GM18873 (cell line): ENCODE results near the gene ZNF502.
"Not testable (repeated sequence)": the region's sequence is repeated elsewhere in the genome, so short reads cannot be mapped to it uniquely, and the experiment has no call there.

Experiments
- ATAC-seq: cut with Tn5 transposase; IDR thresholded peaks from one replicate; pipeline ENCODE4 v1.9.1; 2021; ENCODE audit warnings: mild to moderate bottlenecking, moderate library complexity, moderate number of reproducible peaks; ENCODE audit not compliant: unreplicated experiment, low FRiP score

Gene ZNF502

GRCh38 chr3:44712455-44713075 lies at the start of gene ZNF502:
Gene ZNF502 (plus strand): TSS chr3:44712660. CDS start chr3:44720262, 7,602 bp downstream.
- no peak for ATAC-seq

DNA sequence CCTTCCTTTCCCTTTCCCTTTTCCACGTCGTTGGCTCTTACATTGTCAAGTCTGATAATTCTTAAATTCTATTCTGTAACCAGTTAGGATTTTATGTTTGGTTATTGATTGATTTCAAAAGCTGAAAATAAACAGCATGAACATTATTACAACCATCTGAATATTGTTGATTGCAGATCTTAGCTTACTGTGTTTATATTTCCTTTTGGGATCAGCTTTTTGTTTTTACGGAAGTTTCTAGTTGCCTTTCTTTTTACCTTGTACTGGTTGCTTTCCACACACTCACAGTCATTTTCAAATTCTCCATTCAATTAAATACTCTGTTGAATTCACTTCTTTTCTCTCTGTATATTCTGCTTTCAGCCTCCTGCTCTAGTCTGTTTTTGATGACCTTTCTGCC lies 47.3 kb upstream of the ZNF502 start:
- no peak for ATAC-seq

GRCh38 chr3:44666346-44666745 lies 46.1 kb upstream of the ZNF502 start:
- no peak for ATAC-seq

DNA sequence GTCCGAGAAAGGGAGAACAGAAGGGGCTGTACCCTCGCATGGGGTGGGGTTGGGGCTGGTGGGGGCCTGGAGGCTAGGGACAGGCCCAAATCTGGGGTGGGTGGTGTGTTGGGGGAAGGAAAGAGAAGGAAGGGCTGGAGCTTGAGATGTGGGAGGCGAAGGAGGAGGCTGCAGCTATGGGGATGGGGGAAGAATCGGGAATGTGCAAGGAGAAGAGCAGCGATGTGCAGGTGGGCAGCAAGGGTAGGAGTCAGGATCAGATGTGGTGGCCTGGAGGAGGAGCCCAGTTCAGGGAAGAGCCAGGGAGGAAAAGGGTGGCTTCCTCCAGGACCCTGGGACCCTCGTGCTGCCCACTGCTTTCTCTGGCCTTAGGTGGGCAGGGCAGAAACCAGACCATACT lies 42.7 kb upstream of the ZNF502 start:
- ATAC-seq, result no peak

GRCh38 chr3:44673466-44673865 lies 39.0 kb upstream of the ZNF502 start:
- ATAC-seq, result not testable (repeated sequence)

GRCh38 chr3:44674211-44674610 lies 38.2 kb upstream of the ZNF502 start:
- no peak for ATAC-seq

DNA sequence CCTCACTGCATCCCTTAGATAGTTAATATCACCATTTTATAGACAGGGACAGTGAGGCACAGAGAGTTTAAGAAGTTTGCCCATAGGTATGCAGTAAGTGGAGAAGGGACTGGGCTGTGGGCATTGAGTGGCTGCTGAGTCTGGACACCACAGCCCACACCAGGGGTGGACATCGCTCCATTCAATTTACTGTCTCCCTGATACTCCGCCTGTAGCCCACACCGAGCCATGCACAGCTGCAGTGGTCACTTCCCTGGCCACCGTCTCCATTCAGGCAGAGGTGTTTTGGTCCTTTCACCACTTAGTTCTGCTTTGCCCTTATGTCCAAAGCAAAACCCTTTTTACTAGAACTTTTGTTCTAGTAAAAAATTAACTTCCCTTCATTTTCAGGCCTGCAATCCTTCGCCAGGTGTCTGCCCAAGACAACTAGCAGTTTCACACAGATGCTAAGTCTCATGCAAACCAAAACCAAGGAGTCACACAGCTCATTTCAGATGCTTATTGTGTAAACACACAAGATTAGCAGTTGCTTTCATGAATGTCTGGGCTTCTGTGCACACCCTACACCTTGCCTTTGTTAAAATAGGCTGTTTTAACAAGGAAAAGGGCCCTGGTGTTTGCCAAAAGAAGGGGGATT lies 33.9 kb upstream of the ZNF502 start:
- no peak for ATAC-seq

DNA sequence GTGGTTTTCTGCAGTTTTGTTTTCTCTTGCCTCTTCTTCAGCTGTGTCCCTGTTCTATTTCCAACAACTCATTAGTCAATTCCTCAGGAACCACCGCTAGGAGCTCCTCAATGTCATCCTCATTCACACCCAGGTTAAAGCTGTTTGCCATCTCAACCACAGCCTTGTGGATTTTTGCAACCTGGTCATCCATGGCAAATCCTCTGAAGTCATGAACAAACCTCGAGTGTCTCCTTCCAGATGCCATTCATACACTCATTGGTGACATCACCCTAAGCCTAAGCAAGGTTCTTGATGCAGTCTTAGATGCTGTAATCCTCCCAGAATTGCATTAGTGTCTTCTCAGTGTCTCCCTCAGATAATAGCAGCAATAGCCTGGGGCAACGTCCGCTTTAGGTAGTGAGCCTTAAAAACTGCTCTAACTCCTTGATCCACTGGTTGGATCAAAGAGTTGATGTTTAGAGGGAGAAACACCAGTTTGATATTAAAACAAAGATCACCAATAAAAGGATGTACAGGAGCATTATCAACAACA lies 31.5 kb upstream of the ZNF502 start:
- ATAC-seq, result no peak

DNA sequence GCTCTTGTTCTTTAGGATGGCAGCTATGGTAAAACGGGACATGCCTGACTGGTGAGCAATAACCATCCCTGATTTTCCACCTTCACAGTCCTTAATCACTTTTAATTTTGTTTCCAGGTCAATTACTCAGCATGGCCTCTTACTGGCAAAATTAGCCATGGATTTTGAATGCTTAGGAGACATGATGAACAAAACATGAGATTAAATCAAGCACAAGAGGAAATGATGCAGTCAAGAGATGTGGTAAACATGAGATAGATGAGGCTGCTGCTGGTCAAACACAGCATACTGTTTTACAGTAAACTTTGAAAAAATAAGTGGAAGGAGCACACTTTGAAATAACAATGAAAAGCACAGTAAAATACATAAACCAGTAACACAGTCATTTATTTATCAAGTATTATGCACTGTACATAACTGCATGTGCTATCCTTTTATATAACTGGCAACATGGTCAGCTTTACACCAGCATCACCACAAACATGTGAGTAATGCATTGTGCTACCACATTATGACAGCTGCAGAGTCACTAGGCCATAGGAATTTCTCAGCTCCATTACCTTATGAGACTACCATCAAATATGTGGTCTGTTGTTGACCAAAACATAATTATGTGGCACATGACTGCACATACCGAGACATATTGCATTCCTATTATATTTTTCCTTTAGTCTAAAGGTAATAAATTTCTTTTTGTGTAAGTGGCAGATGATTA lies 30.1 kb upstream of the ZNF502 start:
- no peak for ATAC-seq

- ATAC-seq, result peak; percentile 49
Observed at GRCh38 chr3:44685128-44685800, 27.2 kb upstream of the ZNF502 start.

DNA sequence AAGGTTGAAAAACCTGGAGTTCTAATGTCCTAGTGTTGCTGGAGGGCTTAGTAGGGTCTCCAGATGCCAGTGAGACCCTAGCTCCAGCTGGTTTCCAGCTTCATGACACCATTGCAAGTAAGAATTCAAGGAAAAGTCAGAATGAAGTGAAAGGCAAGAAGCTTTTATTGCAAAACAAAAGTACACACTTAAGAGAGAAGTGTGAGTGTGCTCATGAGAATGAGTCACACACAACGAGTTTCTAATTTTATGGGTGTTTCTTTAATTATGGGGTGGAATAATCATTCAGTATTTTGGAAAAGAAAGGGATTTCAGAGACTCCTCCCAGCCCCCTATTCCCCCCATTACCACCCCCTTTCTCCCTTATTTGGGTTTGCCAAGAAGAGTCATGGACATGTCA lies 24.6 kb upstream of the ZNF502 start:
- no peak for ATAC-seq

DNA sequence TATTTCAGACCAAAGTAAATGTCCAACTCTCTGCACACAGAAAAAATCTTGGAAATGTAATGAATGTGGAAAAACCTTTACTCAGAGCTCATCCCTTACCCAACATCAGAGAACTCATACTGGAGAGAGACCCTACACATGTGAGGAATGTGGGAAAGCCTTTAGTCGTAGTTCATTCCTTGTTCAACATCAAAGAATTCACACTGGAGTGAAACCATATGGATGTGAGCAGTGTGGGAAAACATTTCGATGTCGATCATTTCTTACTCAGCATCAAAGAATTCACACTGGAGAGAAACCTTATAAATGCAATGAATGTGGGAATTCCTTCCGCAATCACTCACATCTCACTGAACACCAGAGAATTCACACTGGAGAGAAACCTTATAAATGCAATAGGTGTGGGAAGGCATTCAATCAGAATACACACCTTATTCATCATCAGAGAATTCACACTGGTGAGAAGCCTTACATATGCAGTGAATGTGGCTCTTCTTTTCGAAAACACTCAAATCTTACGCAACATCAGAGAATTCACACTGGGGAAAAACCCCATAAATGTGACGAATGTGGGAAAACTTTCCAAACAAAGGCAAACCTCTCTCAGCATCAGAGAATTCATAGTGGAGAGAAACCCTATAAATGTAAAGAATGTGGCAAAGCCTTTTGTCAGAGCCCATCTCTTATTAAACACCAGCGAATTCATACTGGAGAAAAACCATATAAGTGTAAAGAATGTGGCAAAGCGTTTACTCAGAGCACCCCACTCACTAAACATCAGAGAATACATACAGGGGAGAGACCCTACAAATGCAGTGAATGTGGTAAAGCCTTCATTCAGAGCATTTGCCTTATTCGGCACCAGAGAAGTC lies 9.0 kb downstream of the ZNF502 start:
- ATAC-seq, result no peak

- no peak for ATAC-seq
Observed at GRCh38 chr3:44722103-44722401, 9.6 kb downstream of the ZNF502 start.

GRCh38 chr3:44729384-44729910 lies 17.0 kb downstream of the ZNF502 start, which contains the start of gene ZNF501:
Gene ZNF501 (plus strand): TSS chr3:44729635. CDS start chr3:44734422, 4,787 bp downstream.
- no peak for ATAC-seq

- no peak for ATAC-seq
Observed at GRCh38 chr3:44734646-44735168, 22.2 kb downstream of the ZNF502 start.

- no peak for ATAC-seq
Observed at GRCh38 chr3:44761101-44761423, 48.6 kb downstream of the ZNF502 start.

DNA sequence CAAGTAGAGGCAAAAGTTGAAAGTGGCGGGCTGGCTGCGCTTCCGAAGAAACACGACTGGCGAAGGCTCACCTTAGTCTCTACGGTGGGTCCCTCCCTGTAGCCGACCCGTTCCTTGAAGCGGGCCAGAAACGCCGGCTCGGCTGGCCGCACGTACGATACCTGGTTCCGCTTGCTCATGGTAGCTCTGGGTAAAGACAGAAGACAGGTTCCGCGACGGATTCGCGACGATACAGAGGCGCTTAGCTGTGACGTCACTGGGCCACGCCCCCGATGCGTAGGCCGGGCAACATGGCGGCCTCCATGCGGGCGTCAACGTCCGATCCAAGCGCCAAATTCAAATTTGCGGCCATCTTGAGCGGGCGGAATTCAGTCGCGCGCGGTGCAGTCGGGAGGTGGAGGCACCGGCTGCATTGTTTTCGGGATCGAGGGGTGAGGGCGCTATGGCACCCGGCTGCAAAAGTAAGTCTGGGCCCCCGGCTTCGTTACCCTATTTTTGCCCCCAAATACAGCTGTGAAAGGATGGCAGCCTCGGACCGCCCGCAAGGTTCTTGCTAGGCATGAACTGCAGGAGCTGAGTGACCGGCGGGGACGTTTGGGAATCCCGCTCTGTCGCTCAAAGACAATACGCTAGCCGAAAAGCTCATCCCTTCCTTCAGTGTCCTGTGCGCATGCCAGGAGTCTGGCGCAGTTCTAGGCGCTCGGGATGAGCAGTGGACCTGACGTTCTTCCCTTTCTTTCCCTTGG lies 49.1 kb downstream of the ZNF502 start, which contains the start of the genes KIAA1143 and KIF15:
KIAA1143 (minus strand) TSS at position 196 of the 746 bp plus-strand sequence; CDS start at position 179, 17 bp downstream.
KIF15 (plus strand) TSS at position 371 of the 746 bp plus-strand sequence; CDS start at position 443, 72 bp downstream.
- peak; percentile 89 for ATAC-seq

DNA sequence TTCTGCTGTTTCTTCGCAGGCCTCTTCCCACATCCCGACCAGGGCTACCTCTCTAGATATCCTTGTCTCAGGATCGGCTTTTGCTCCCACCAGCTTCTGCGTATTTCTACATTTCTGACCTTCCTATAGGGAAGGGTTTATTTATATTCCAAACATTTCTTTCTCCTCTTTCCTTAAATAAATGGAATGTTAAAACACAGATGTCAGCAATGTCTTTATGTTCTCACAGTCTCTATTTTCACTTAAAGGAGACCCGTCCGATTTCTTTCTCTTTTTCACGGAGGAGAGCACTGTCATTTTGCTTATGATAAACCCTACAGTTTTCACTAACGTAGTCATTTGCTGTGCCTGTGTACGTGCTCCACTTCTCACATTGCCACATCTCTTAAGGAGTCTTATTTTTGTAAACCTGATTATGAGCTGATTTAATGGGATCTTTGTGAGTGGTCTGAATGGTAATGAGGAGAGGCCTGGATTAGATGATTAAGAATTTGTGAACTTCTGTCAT lies 49.8 kb downstream of the ZNF502 start:
- ATAC-seq, result no peak

GRCh38 chr3:44762690-44763089 lies 50.2 kb downstream of the ZNF502 start:
- no peak for ATAC-seq
